ENCODE data around the gene OR2W3.

Gene OR2W3

DNA sequence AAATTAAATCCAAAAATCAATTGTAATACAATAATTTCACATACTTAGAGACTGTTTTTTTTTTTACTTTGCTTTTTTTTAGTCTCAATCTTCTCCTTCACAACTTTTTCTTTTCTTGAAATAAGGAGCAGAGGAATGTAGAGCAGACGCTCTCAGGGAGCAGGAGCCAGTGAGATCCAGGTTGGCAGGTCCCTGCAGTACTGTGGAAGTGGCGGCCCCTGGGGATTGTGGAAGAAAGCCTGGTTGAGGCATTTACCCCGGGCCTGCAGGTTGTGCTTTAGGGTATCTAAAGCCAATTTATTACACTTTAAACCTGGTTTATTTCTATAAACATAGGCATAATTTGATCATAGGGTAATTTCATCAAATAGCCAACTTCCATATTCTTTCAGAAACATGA is 28.6 kb downstream of the OR2W3 start:
- no peak for DNase-seq

- no peak for DNase-seq
Measured at GRCh38 chr1:247924868-247925267, 29.5 kb downstream of the OR2W3 start, which contains the start of gene OR2AJ1. TSS of gene OR2AJ1 (plus strand) at chr1:247924889. CDS start at chr1:247933769, 8,880 bp downstream.

GRCh38 chr1:247933989-247934388 is 38.6 kb downstream of the OR2W3 start:
- DNase-seq = no peak

DNA sequence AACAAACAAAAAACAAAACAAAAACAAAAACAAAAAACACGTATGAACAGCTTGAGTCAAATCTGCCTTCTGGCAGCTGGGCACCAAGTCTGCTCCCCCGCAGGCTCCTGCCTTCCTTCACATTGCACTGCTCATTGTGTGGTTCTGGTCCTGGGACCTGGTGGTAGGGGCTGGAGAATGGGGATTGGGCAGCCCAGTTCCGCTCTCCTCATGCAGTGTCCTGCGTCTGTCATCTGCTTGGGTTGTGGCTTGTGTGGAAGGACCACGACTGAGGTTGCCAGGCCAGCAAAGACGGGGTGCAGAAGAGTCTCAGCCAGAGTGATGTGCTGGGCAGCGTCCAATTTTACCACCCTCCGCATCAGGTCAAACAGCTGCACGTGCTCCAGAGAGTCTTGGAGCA is 40.4 kb downstream of the OR2W3 start:
- DNase-seq = no peak

GRCh38 chr1:247936415-247936814 is 41.0 kb downstream of the OR2W3 start:
- no peak for DNase-seq

- peak; percentile 67 to 97 for DNase-seq
Measured at GRCh38 chr1:247936965-247937734, 41.8 kb downstream of the OR2W3 start.

DNA sequence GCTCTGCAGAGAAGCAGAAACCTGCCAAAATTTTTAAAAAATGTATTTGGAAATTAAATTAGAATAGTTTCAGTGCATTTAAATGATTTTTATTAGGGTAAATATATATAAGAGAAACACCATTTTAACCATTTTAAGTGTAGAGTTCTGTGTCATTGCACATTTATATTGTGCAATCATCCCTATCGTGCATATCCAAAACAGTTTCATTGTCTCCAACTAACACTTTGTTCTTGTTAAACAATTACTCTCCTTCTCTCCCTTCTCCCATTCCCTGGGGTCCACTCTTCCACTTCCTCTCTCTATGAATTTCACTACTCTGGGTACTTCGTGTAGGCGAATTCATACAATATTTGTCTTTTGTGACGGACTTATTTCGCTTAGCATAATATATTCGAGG is 47.2 kb downstream of the OR2W3 start:
- no peak for DNase-seq
